Transverse colon (tissue), 4 donors: ENCODE measurements around the gene THNSL1. TPM values are rescaled to one million over a fixed set of nuclear protein-coding genes. Genes with fewer than 3 reads are reported as not detected.

Experiments
- DNase-seq: peaks from one replicate; pipeline ENCODE4 v3.0.0-alpha.2; 2019
- H3K27ac ChIP-seq, 4 donors: fragments of 200-600 bp; sonication (generic); 2 replicates each; pipeline ENCODE4 v1.5.1; 2016 to 2018; ENCODE audit warnings: inconsistent platforms in 4 of 4
- H3K27me3 ChIP-seq: fragments of 200-600 bp; sonication (generic); 2 replicates; pipeline ENCODE4 v1.5.1; 2017; ENCODE audit warnings: inconsistent platforms
- H3K36me3 ChIP-seq, 4 donors: fragments of 200-600 bp; sonication (generic); 2 replicates each; pipeline ENCODE4 v1.5.1; 2017 to 2019; ENCODE audit warnings: inconsistent platforms in 4 of 4
- H3K4me1 ChIP-seq, 4 donors: fragments of 200-600 bp; sonication (generic); 2 replicates each; pipeline ENCODE4 v1.5.1; 2017 to 2020; ENCODE audit warnings: inconsistent platforms in 4 of 4
- H3K4me3 ChIP-seq, 4 donors: fragments of 200-600 bp; sonication (generic); 1 replicate in 1 of 4; 2 replicates in 3 of 4; pipeline versions ENCODE4 v1.5.1 to v1.6.1; 2017 to 2019; ENCODE audit warnings: inconsistent platforms in 4 of 4
- H3K9me3 ChIP-seq, 2 donors: fragments of 200-600 bp; sonication (generic); 2 replicates each; pipeline ENCODE4 v1.5.1; 2017 to 2019; ENCODE audit warnings: inconsistent platforms in 2 of 2
- CTCF ChIP-seq, 5 experiments: fragments of 200-600 bp in 3 of 5; fragments of 450-650 bp in 2 of 5; sonication (generic) in 3 of 5; IDR thresholded peaks; 1 replicate in 2 of 5; 2 replicates in 3 of 5; pipeline ENCODE4 v1.5.1; 2016 to 2017; ENCODE audit warnings: antibody characterized with exemption in 5 of 5, inconsistent platforms in 3 of 5, mild to moderate bottlenecking in 2 of 5, moderate library complexity in 1 of 5
- EP300 ChIP-seq: sonication (generic); formaldehyde crosslinking; IDR thresholded peaks from one replicate; pipeline ENCODE4 v1.6.1; 2017; ENCODE audit warnings: antibody characterized with exemption, low read depth
- POLR2A ChIP-seq: fragments of 450-650 bp; IDR thresholded peaks from one replicate; pipeline ENCODE4 v1.6.1; 2016; ENCODE audit warnings: antibody characterized with exemption, mild to moderate bottlenecking, moderate library complexity
- POLR2AphosphoS5 ChIP-seq, 3 donors: sonication (generic); formaldehyde crosslinking; IDR thresholded peaks; one replicate each; pipeline ENCODE4 v1.6.1; 2016; ENCODE audit warnings: antibody characterized with exemption in 3 of 3
- WGBS, 2 donors: methylation state at CpG; one replicate each; pipeline ENCODE4 v1.1.5; 2018; ENCODE audit warnings: low coverage in 1 of 2; 5-methylcytosine and 5-hydroxymethylcytosine counted together
- in situ Hi-C, 4 donors: fragments of 200-750 bp; cut with MboI; loops; one replicate each; pipeline versions ENCODE4 v1.15.0 to v1.15.1; 2017; ENCODE audit warnings: low sequenced_read_pairs in 3 of 4, low pct_ligation_motif_present in 1 of 4, low pct_unique_long_range_greater_than_20kb in 1 of 4
- intact Hi-C: fragments of 100-400 bp; cut with DNase I; formaldehyde crosslinking; loops from one replicate; pipeline ENCODE4 v1.15.1; 2023; ENCODE audit warnings: low total_unique reads
- total RNA-seq, 4 donors: library from RNA; depleted of rRNA; stranded (reverse); fragments of >200 nt; gene quantifications; one replicate each; pipeline ENCODE4 v1.1.0, GENCODE V29; 2016

THNSL1 gene
- total RNA-seq, 4 donors from 2014 or later, result 0.60 to 2.2 (median 2.0) TPM

- in situ Hi-C loops, result no loop called here
- WGBS, 2 donors, result 84 to 91% methylated on average over 6 to 7 of the region's 7 CpGs
- TF ChIP-seq EP300, result no peak
- no peak for TF ChIP-seq CTCF (IDR thresholded peaks at IDR 0.05)
- TF ChIP-seq POLR2AphosphoS5 (IDR thresholded peaks at IDR 0.05), result no peak
- no peak for TF ChIP-seq POLR2A
- H3K36me3 ChIP-seq, result no peaks in the 10 kb centered on the region
- no peaks in the 10 kb centered on the region for H3K9me3 ChIP-seq
- H3K4me3 ChIP-seq, result no peak overlapping the region
- peaks cover 0 to 27% (median 5%) of the 10 kb centered on the region in 4 donors for H3K4me1 ChIP-seq
- no peaks in the 10 kb centered on the region for H3K27me3 ChIP-seq
- intact Hi-C loops, result no loop called here
- DNase-seq, result no peak
- H3K27ac ChIP-seq, result peak overlapping the region in 3 of 4 donors; percentile 66 to 73 (median 73)
These were observed 44.7 kb downstream of the THNSL1 start for GRCh38 chr10:25061125-25061524.

- H3K27ac ChIP-seq, result peak overlapping the region; percentile 66 to 73 (median 70)
- no peaks in the 10 kb centered on the region for H3K27me3 ChIP-seq
- TF ChIP-seq POLR2AphosphoS5 (IDR thresholded peaks at IDR 0.05), result no peak
- no peak for TF ChIP-seq EP300
- no peak for TF ChIP-seq CTCF (IDR thresholded peaks at IDR 0.05)
- TF ChIP-seq POLR2A, result no peak
- in situ Hi-C loops, result no loop called here
- H3K36me3 ChIP-seq, result no peaks in the 10 kb centered on the region
- H3K4me3 ChIP-seq, result peak overlapping the region in 2 of 4 donors; percentile 8 to 31
- 69 to 80% methylated on average over 8 to 11 of the region's 11 CpGs for WGBS, 2 donors
- no peaks in the 10 kb centered on the region for H3K9me3 ChIP-seq
- intact Hi-C loops, result no loop called here
- no peak for DNase-seq
- peaks cover 0 to 27% (median 5%) of the 10 kb centered on the region in 4 donors for H3K4me1 ChIP-seq
These were observed 45.5 kb downstream of the THNSL1 start for GRCh38 chr10:25061711-25062449.

GRCh38 chr10:25063157-25063556 is 46.7 kb downstream of the THNSL1 start:
- intact Hi-C loops (no loop called here), in situ Hi-C loops (no loop called here)
- no peak overlapping the region for H3K4me3 ChIP-seq
- WGBS, 2 donors, result 100% methylated on average over 1 of the region's 1 CpG; no CpG with 5 or more reads in 1 of the 2 donors
- TF ChIP-seq CTCF (IDR thresholded peaks at IDR 0.05), result no peak
- no peak for TF ChIP-seq EP300
- no peak for TF ChIP-seq POLR2A
- no peak for TF ChIP-seq POLR2AphosphoS5 (IDR thresholded peaks at IDR 0.05)
- no peak for DNase-seq
- H3K27me3 ChIP-seq, result no peaks in the 10 kb centered on the region
- H3K36me3 ChIP-seq, result no peaks in the 10 kb centered on the region
- peak overlapping the region in 2 of 4 donors; percentile 67 to 73 for H3K27ac ChIP-seq
- H3K4me1 ChIP-seq, result peaks cover 0 to 27% (median 5%) of the 10 kb centered on the region in 4 donors
- no peaks in the 10 kb centered on the region for H3K9me3 ChIP-seq

GRCh38 chr10:25063644-25064043 is 47.2 kb downstream of the THNSL1 start:
- no peak overlapping the region for H3K27ac ChIP-seq
- intact Hi-C loops, result no loop called here
- peaks cover 0 to 27% (median 5%) of the 10 kb centered on the region in 4 donors for H3K4me1 ChIP-seq
- TF ChIP-seq CTCF (IDR thresholded peaks at IDR 0.05) (no peak), POLR2AphosphoS5 (IDR thresholded peaks at IDR 0.05) (no peak), POLR2A (no peak), EP300 (no peak)
- 92 to 93% methylated on average over 5 to 8 of the region's 8 CpGs for WGBS, 2 donors
- no peaks in the 10 kb centered on the region for H3K27me3 ChIP-seq
- no peaks in the 10 kb centered on the region for H3K9me3 ChIP-seq
- H3K4me3 ChIP-seq, result no peak overlapping the region
- H3K36me3 ChIP-seq, result no peaks in the 10 kb centered on the region
- DNase-seq, result no peak
- in situ Hi-C loops, result no loop called here
